Esophagus squamous epithelium (tissue), 5 donors: Measurements from ENCODE around the gene GRIK3. TPM values are rescaled to one million over a fixed set of nuclear protein-coding genes. Genes with fewer than 3 reads are reported as not detected.
"Not testable (repeated sequence)": the region's sequence is repeated elsewhere in the genome, so short reads cannot be mapped to it uniquely, and the experiment has no call there.

Source experiments
- DNase-seq: peaks from one replicate; lab custom pipeline; 2025; lab: John Stamatoyannopoulos, UW
- H3K27ac ChIP-seq, 4 donors: fragments of 200-600 bp; sonication (generic); one replicate each; pipeline ENCODE4 v1.5.1; 2016 to 2019; ENCODE audit warnings: mild to moderate bottlenecking in 1 of 4
- H3K27me3 ChIP-seq, 4 donors: fragments of 200-600 bp; sonication (generic); 1 replicate in 3 of 4; 2 replicates in 1 of 4; pipeline versions ENCODE4 v1.5.1 to v1.6.0; 2017 to 2021; ENCODE audit warnings: antibody characterized with exemption in 1 of 4
- H3K36me3 ChIP-seq, 3 donors: fragments of 200-600 bp; sonication (generic); one replicate each; pipeline ENCODE4 v1.5.1; 2016 to 2019
- H3K4me1 ChIP-seq, 3 donors: fragments of 200-600 bp; sonication (generic); one replicate each; pipeline ENCODE4 v1.5.1; 2017 to 2019
- H3K4me3 ChIP-seq, 4 donors: fragments of 200-600 bp; sonication (generic); 1 replicate in 3 of 4; 2 replicates in 1 of 4; pipeline ENCODE4 v1.5.1; 2016 to 2019; ENCODE audit warnings: mild to moderate bottlenecking in 2 of 4, moderate library complexity in 1 of 4
- H3K9me3 ChIP-seq, 3 donors: fragments of 200-600 bp; sonication (generic); one replicate each; pipeline ENCODE4 v1.5.1; 2016 to 2019
- CTCF ChIP-seq, 6 experiments: fragments of 450-650 bp in 4 of 6; fragments of 200-600 bp in 2 of 6; sonication (generic) in 2 of 6; IDR thresholded peaks; one replicate each; pipeline ENCODE4 v1.5.1; 2016 to 2019; ENCODE audit warnings: antibody characterized with exemption in 6 of 6, mild to moderate bottlenecking in 4 of 6, moderate library complexity in 4 of 6
- POLR2A ChIP-seq, 4 donors: fragments of 450-650 bp; IDR thresholded peaks; one replicate each; pipeline ENCODE4 v1.6.1; 2017; ENCODE audit warnings: antibody characterized with exemption in 4 of 4, mild to moderate bottlenecking in 4 of 4, moderate library complexity in 3 of 4
- WGBS, 2 donors: methylation state at CpG; one replicate each; pipeline ENCODE4 v1.1.5; 2018; 5-methylcytosine and 5-hydroxymethylcytosine counted together
- intact Hi-C: fragments of 100-400 bp; cut with DNase I; formaldehyde crosslinking; loops from one replicate; pipeline ENCODE4 v1.15.0; 2022
- total RNA-seq, 4 donors: library from RNA; depleted of rRNA; stranded (reverse); fragments of >200 nt; gene quantifications; one replicate each; pipeline ENCODE4 v1.1.0, GENCODE V29; 2016
- donor health status: DM: yes; HTN: yes; CAD: no.

GRIK3 gene
- total RNA-seq, 4 donors from 2014 or later, result 0.11 to 0.38 (median 0.21) TPM; not detected in 1

- Histone ChIP-seq H3K27ac (no peak overlapping the region), H3K4me1 (no peaks in the 10 kb centered on the region), H3K9me3 (no peaks in the 10 kb centered on the region), H3K27me3 (peaks cover 0 to 88% (median 5%) of the 10 kb centered on the region in 4 donors), H3K36me3 (no peaks in the 10 kb centered on the region), H3K4me3 (no peak overlapping the region)
- intact Hi-C loops, result no loop called here
- no peak for TF ChIP-seq CTCF (IDR thresholded peaks at IDR 0.05)
- TF ChIP-seq POLR2A (IDR thresholded peaks at IDR 0.05), result no peak
- DNase-seq, result no peak
- WGBS, 2 donors, result 0 to 20% methylated on average over 6 to 7 of the region's 17 CpGs
Measured at GRCh38 chr1:36771660-36772284, 262.5 kb downstream of the GRIK3 start.

GRCh38 chr1:36771240-36771639 lies 263.1 kb downstream of the GRIK3 start:
- Histone ChIP-seq H3K27me3 (peaks cover 0 to 83% (median 5%) of the 10 kb centered on the region in 4 donors), H3K4me3 (no peak overlapping the region), H3K9me3 (no peaks in the 10 kb centered on the region), H3K4me1 (no peaks in the 10 kb centered on the region), H3K36me3 (no peaks in the 10 kb centered on the region), H3K27ac (no peak overlapping the region)
- 35 to 62% methylated on average over 2 to 4 of the region's 7 CpGs for WGBS, 2 donors
- intact Hi-C loops, result no loop called here
- no peak for TF ChIP-seq CTCF (IDR thresholded peaks at IDR 0.05)
- TF ChIP-seq POLR2A (IDR thresholded peaks at IDR 0.05), result no peak
- no peak for DNase-seq

- Histone ChIP-seq H3K36me3 (no peaks in the 10 kb centered on the region), H3K27ac (no peak overlapping the region), H3K4me3 (no peak overlapping the region), H3K9me3 (no peaks in the 10 kb centered on the region), H3K4me1 (no peaks in the 10 kb centered on the region), H3K27me3 (peaks cover 0 to 80% (median 5%) of the 10 kb centered on the region in 4 donors)
- 45 to 51% methylated on average over 10 of the region's 10 CpGs for WGBS, 2 donors
- intact Hi-C loops, result no loop called here
- DNase-seq, result no peak
- no peak for TF ChIP-seq CTCF (IDR thresholded peaks at IDR 0.05)
Measured at GRCh38 chr1:36769886-36770830, 264.2 kb downstream of the GRIK3 start.

- intact Hi-C loops, result no loop called here
- Histone ChIP-seq H3K4me1 (no peaks in the 10 kb centered on the region), H3K27ac (no peak overlapping the region), H3K4me3 (no peak overlapping the region), H3K36me3 (no peaks in the 10 kb centered on the region), H3K9me3 (no peaks in the 10 kb centered on the region), H3K27me3 (peaks cover 0 to 68% (median 5%) of the 10 kb centered on the region in 4 donors)
- 65 to 69% methylated on average over 7 to 12 of the region's 14 CpGs for WGBS, 2 donors
- no peak for TF ChIP-seq POLR2A (IDR thresholded peaks at IDR 0.05)
- no peak for TF ChIP-seq CTCF (IDR thresholded peaks at IDR 0.05)
- DNase-seq, result no peak
Measured at GRCh38 chr1:36768486-36769178, 265.7 kb downstream of the GRIK3 start.

- intact Hi-C loops, H3K9me3 ChIP-seq, H3K4me3 ChIP-seq, H3K4me1 ChIP-seq, H3K27ac ChIP-seq, H3K36me3 ChIP-seq, DNase-seq: not testable (repeated sequence)
- 73 to 100% methylated on average over 1 of the region's 4 CpGs for WGBS, 2 donors
- H3K27me3 ChIP-seq, result peaks cover 0 to 56% (median 5%) of the 10 kb centered on the region in 4 donors
Measured at GRCh38 chr1:36767429-36767828, 266.9 kb downstream of the GRIK3 start.
